Esophagus squamous epithelium (tissue), 4 donors: ENCODE data around the gene DISP2.

ENCODE experiments used
- CTCF ChIP-seq, 6 experiments: fragments of 450-650 bp in 4 of 6; fragments of 200-600 bp in 2 of 6; sonication (generic) in 2 of 6; IDR thresholded peaks; one replicate each; pipeline ENCODE4 v1.5.1; 2016 to 2019; ENCODE audit warnings: antibody characterized with exemption in 6 of 6, mild to moderate bottlenecking in 4 of 6, moderate library complexity in 4 of 6
- POLR2A ChIP-seq, 4 donors: fragments of 450-650 bp; IDR thresholded peaks; one replicate each; pipeline ENCODE4 v1.6.1; 2017; ENCODE audit warnings: antibody characterized with exemption in 4 of 4, mild to moderate bottlenecking in 4 of 4, moderate library complexity in 3 of 4

- no peak for TF ChIP-seq POLR2A (IDR thresholded peaks at IDR 0.05)
- no peak for TF ChIP-seq CTCF (IDR thresholded peaks at IDR 0.05)
These were observed 10.2 kb upstream of the DISP2 start for GRCh38 chr15:40347559-40348473.
